GOT3 (cell line): ENCODE data around the gene BANP.

Experiments
- DNase-seq: peaks from one replicate; lab custom pipeline; 2025; ENCODE audit warnings: mixed read lengths; lab: John Stamatoyannopoulos, UW

The BANP gene

GRCh38 chr16:87949071-87949744 is 2.0 kb upstream of the BANP start:
- no peak for DNase-seq

GRCh38 chr16:87951552-87952538 is 611 bp downstream of the BANP start:
- DNase-seq, result no peak

- no peak for DNase-seq
Observed at GRCh38 chr16:87952751-87953150, 1.5 kb downstream of the BANP start.

- DNase-seq, result no peak
Observed at GRCh38 chr16:87953308-87954215, 2.3 kb downstream of the BANP start.

GRCh38 chr16:87954361-87954760 is 3.1 kb downstream of the BANP start:
- no peak for DNase-seq

GRCh38 chr16:87954826-87955225 is 3.6 kb downstream of the BANP start:
- DNase-seq, result no peak

GRCh38 chr16:87955302-87956097 is 4.3 kb downstream of the BANP start:
- DNase-seq, result no peak

- DNase-seq, result no peak
Observed at GRCh38 chr16:87956098-87956364, 4.8 kb downstream of the BANP start.

GRCh38 chr16:87956365-87957231 is 5.4 kb downstream of the BANP start:
- no peak for DNase-seq

- DNase-seq, result no peak
Observed at GRCh38 chr16:87957296-87958094, 6.3 kb downstream of the BANP start.

- no peak for DNase-seq
Observed at GRCh38 chr16:87958632-87959031, 7.4 kb downstream of the BANP start.

GRCh38 chr16:87959391-87959990 is 8.3 kb downstream of the BANP start:
- no peak for DNase-seq

- no peak for DNase-seq
Observed at GRCh38 chr16:87960296-87960695, 9.1 kb downstream of the BANP start.

- DNase-seq, result no peak
Observed at GRCh38 chr16:87960852-87961251, 9.6 kb downstream of the BANP start.

- no peak for DNase-seq
Observed at GRCh38 chr16:87961623-87962022, 10.4 kb downstream of the BANP start.

GRCh38 chr16:87963400-87963799 is 12.2 kb downstream of the BANP start:
- no peak for DNase-seq

- DNase-seq, result no peak
Observed at GRCh38 chr16:87964049-87964659, 12.9 kb downstream of the BANP start.

GRCh38 chr16:87965417-87965816 is 14.2 kb downstream of the BANP start:
- no peak for DNase-seq
